ENCODE measurements around the gene IVD. TPM values are rescaled to one million over a fixed set of nuclear protein-coding genes. Genes with fewer than 3 reads are reported as not detected.

Gene IVD
- total RNA-seq, 8 experiments from 2014 or later: 20.3 to 93.9 (median 33.7) TPM

DNA sequence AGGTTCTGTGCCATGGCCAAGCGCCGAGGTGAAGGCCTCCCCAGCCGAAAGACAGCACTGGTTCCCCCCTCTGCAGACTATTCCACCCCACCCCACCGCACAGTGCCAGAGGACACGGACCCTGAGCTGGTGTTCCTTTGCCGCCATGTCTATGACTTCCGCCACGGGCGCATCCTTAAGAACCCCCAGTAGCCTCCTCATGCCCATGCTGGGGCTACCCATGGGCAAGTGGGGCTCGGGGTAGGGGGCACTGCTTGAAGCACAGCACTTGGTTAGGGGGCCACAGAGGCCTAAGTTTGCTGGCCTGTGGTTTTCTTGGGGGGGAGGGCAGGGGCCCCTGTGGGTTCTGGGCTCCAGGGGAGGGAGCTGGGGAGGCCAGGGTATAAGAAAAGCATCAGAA lies 60.3 kb downstream of the IVD start:
- in situ Hi-C loops (cut with MboI; ENCODE audit: low pct_unique_long_range_greater_than_20kb in 2 of 9, low sequenced_read_pairs in 9 of 9, unreplicated experiment in 9 of 9): no loop called here
- WGBS, 10 experiments: no CpG with 5 or more reads among the region's 10 CpGs
- H3K27ac ChIP-seq: no peak overlapping the region
- H3K4me3 ChIP-seq: no peak overlapping the region
- ATAC-seq (replicated peaks in 6 of 8): no peak
- peaks cover 7 to 8% of the 10 kb centered on the region in 2 donors for H3K4me1 ChIP-seq (replicated peaks in 1 of 2)

- Histone ChIP-seq H3K4me3 (no peak overlapping the region), H3K27ac (no peak overlapping the region), H3K4me1 (replicated peaks in 1 of 2) (peaks cover 8% of the 10 kb centered on the region in 2 donors)
- peak in 2 of 8 experiments; percentile 33 to 51 for ATAC-seq (replicated peaks in 6 of 8)
- WGBS, 10 experiments: 0 to 60% (median 40%) methylated on average over 1 to 2 of the region's 7 CpGs; no CpG with 5 or more reads in 5 of the 10 experiments
- in situ Hi-C loops (cut with MboI; ENCODE audit: low pct_unique_long_range_greater_than_20kb in 2 of 9, low sequenced_read_pairs in 9 of 9, unreplicated experiment in 9 of 9): no loop called here
Measured at GRCh38 chr15:40466426-40467260, 61.0 kb downstream of the IVD start.

DNA sequence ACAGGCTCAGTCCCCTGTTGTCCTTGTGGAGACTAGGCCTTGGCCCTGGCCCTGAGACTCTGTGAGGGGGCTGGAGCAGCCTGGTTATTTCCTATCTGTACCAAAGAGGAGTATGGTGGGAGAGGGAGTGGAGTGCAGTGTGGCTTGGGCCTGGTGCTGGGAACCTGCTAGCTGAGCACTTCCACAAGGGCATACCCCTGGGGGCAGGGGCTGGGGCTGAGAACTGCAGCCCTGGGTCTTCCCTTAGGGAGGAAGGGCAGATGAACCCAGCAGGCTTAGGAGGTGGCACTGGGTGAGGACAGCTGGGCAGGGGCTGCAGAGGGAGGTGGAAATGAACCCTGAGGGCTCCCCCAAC lies 61.6 kb downstream of the IVD start:
- in situ Hi-C loops (cut with MboI; ENCODE audit: low pct_unique_long_range_greater_than_20kb in 2 of 9, low sequenced_read_pairs in 9 of 9, unreplicated experiment in 9 of 9): no loop called here
- Histone ChIP-seq H3K4me1 (replicated peaks in 1 of 2) (peaks cover 8 to 14% of the 10 kb centered on the region in 2 donors), H3K4me3 (no peak overlapping the region), H3K27ac (no peak overlapping the region)
- no peak for ATAC-seq (replicated peaks in 6 of 8)

- 100% methylated on average over 1 of the region's 4 CpGs; no CpG with 5 or more reads in 6 of the 10 experiments for WGBS, 10 experiments
- no peak overlapping the region for H3K27ac ChIP-seq
- in situ Hi-C loops (cut with MboI; ENCODE audit: low pct_unique_long_range_greater_than_20kb in 2 of 9, low sequenced_read_pairs in 9 of 9, unreplicated experiment in 9 of 9): no loop called here
- no peak overlapping the region for H3K4me3 ChIP-seq
- peaks cover 8 to 15% of the 10 kb centered on the region in 2 donors for H3K4me1 ChIP-seq (replicated peaks in 1 of 2)
- no peak for ATAC-seq (replicated peaks in 6 of 8)
Measured at GRCh38 chr15:40468898-40469331, 63.3 kb downstream of the IVD start.

DNA sequence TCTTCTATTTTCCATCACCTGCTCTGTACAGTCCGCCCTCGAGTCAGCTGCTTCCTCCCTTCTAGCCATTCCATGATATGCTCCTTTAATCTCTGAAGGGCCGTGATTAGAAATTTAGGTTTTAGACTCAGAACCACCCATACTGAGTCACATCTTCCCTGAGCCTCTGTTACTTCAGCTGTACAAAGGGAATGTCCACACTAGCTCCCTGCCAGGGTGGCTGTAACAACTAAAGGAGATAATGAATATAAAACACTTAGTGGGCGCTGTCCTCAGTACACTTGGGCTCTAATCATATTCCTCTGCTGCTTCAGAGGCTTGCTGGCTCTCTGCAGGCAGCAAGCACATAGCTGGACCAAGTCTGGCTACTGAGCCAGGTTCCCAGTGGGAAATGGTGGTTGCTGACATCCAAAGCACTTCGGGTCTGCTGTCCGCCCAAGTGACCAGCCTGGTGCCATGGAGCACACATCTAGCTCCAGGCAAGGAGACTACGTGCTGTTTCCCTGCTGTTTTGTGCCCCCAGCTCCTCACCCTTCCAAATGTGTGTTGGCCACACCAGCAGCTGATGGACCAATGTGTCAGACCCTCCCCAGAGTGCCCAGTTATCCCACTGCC lies 64.3 kb downstream of the IVD start:
- 20 to 100% (median 95%) methylated on average over 1 to 5 of the region's 7 CpGs; no CpG with 5 or more reads in 2 of the 10 experiments for WGBS, 10 experiments
- Histone ChIP-seq H3K4me1 (replicated peaks in 1 of 2) (peaks cover 8 to 15% of the 10 kb centered on the region in 2 donors), H3K4me3 (peak overlapping the region in 4 of 5 donors; percentile 33 to 48 (median 36)), H3K27ac (peak overlapping the region in 1 of 2 donors; percentile 49)
- peak in 1 of 8 experiments; percentile 29 for ATAC-seq (replicated peaks in 6 of 8)
- in situ Hi-C loops (cut with MboI; ENCODE audit: low pct_unique_long_range_greater_than_20kb in 2 of 9, low sequenced_read_pairs in 9 of 9, unreplicated experiment in 9 of 9): no loop called here

GRCh38 chr15:40470423-40471104 lies 65.0 kb downstream of the IVD start, which contains the start of gene CHST14:
Gene CHST14 (plus strand): TSS chr15:40470984. CDS start chr15:40471214, 230 bp downstream.
- Histone ChIP-seq H3K4me3 (peak within 1 kb of the TSS; percentile 32 to 48 (median 35)), H3K4me1 (replicated peaks in 1 of 2) (peaks cover 8 to 15% of the 10 kb centered on the region in 2 donors), H3K27ac (peak within 1 kb of the TSS; percentile 19 to 49)
- 0 to 33% (median 19%) methylated on average over 1 to 9 of the region's 52 CpGs; no CpG with 5 or more reads in 4 of the 10 experiments for WGBS, 10 experiments
- in situ Hi-C loops (cut with MboI; ENCODE audit: low pct_unique_long_range_greater_than_20kb in 2 of 9, low sequenced_read_pairs in 9 of 9, unreplicated experiment in 9 of 9): no loop called here
- peak; percentile 61 to 88 (median 83) for ATAC-seq (replicated peaks in 6 of 8)

Other genes starting within 250 kb of the IVD start
- 10 to 100 TPM in 3 of 8 experiments, 1 to 10 TPM in 4, under 1 TPM in 1; 0.31 to 39.0 (median 3.7) TPM for gene BUB1B, start 244.7 kb upstream of the IVD start, total RNA-seq
- 10 to 100 TPM in 1 of 8 experiments, 1 to 10 TPM in 5, under 1 TPM in 2; 0.56 to 13.1 (median 2.3) TPM for gene PAK6, start 166.7 kb upstream of the IVD start, total RNA-seq
- under 1 TPM in 3 of 8 experiments, not detected in 5; 0.17 to 0.66 (median 0.27) TPM for gene ANKRD63, start 122.7 kb upstream of the IVD start, total RNA-seq
- gene PLCB2, start 97.9 kb upstream of the IVD start, total RNA-seq: 1 to 10 TPM in 6 of 8 experiments, under 1 TPM in 2; 0.87 to 3.3 (median 1.6) TPM
- gene INAFM2, start 82.1 kb upstream of the IVD start, total RNA-seq: 10 to 100 TPM in 6 of 8 experiments, 1 to 10 TPM in 2; 6.5 to 16.8 (median 13.4) TPM
- gene CCDC9B, start 64.9 kb upstream of the IVD start, total RNA-seq: 10 to 100 TPM in 1 of 8 experiments, 1 to 10 TPM in 3, under 1 TPM in 4; 0.50 to 32.6 (median 1.9) TPM
- under 1 TPM in 1 of 8 experiments, not detected in 7; 0.81 TPM for gene PHGR1, start 54.8 kb upstream of the IVD start, total RNA-seq
- gene DISP2, start 47.6 kb upstream of the IVD start, total RNA-seq: 1 to 10 TPM in 6 of 8 experiments, under 1 TPM in 2; 0.17 to 9.1 (median 5.3) TPM
- gene KNSTRN, start 23.1 kb upstream of the IVD start, total RNA-seq: 10 to 100 TPM; 19.5 to 63.3 (median 29.3) TPM
- gene BAHD1, start 35.2 kb downstream of the IVD start, total RNA-seq: 10 to 100 TPM; 10.4 to 24.9 (median 20.2) TPM
- gene CHST14, start 65.2 kb downstream of the IVD start, total RNA-seq: 10 to 100 TPM in 1 of 8 experiments, 1 to 10 TPM in 7; 2.1 to 12.0 (median 6.0) TPM
- 10 to 100 TPM; 13.9 to 34.6 (median 21.1) TPM for gene CCDC32, start 159.2 kb downstream of the IVD start, total RNA-seq
- gene RPUSD2, start 163.5 kb downstream of the IVD start, total RNA-seq: 10 to 100 TPM in 6 of 8 experiments, 1 to 10 TPM in 2; 8.5 to 12.6 (median 11.1) TPM
- 10 to 100 TPM in 3 of 8 experiments, 1 to 10 TPM in 4, under 1 TPM in 1; 0.61 to 21.4 (median 1.6) TPM for gene KNL1, start 188.5 kb downstream of the IVD start, total RNA-seq

Data from motor neuron (in vitro differentiated cells).